Endothelial cell of umbilical vein (primary cell): ENCODE data around the gene XKR3. TPM values are rescaled to one million over a fixed set of nuclear protein-coding genes. Genes with fewer than 3 reads are reported as not detected.

Experiments
- BruUV-seq: library from RNA; stranded (reverse); fragments of 400-500 nt; replicated peaks from 2 replicates; lab custom pipeline; 2021; lab: Mats Ljungman, UMichigan
- CTCF ChIA-PET: fragments of 300-600, 350-600 bp; sonication (Branson Sonifier 250); formaldehyde crosslinking; loops from one replicate; lab custom pipeline; 2021; ENCODE audit warnings: antibody characterized with exemption, inconsistent platforms; lab: Charles Lee
- POLR2A ChIA-PET: fragments of 300-600, 350-600 bp; sonication (Branson Sonifier 250); formaldehyde crosslinking; loops from one replicate; lab custom pipeline; 2021; ENCODE audit warnings: antibody characterized with exemption, inconsistent platforms; lab: Charles Lee
- DNase-seq: peaks from one replicate; pipeline ENCODE4 v3.0.0-alpha.2; 2011; ENCODE audit warnings: low read depth, low spot score
- FAIRE-seq: peaks from 2 replicates; lab custom pipeline; 2011; peaks lifted over from hg19 to GRCh38; lab: Jason Lieb, UNC
- H2AFZ ChIP-seq: 2 replicates; pipeline ENCODE4 v1.6.0; 2012; ENCODE audit warnings: low read depth, low read length, control low read depth, inconsistent platforms
- H3K27ac ChIP-seq: 2 replicates; pipeline ENCODE4 v1.5.1; 2011; ENCODE audit warnings: low read depth, mild to moderate bottlenecking, control low read depth, low read length, moderate library complexity; ENCODE audit not compliant: insufficient read depth
- H3K27me3 ChIP-seq, 2 experiments: 2 replicates each; pipeline versions ENCODE4 v1.6.0 to v1.6.1; 2011; ENCODE audit warnings: low read length in 2 of 2, mixed read lengths in 1 of 2; ENCODE audit not compliant: control insufficient read depth in 2 of 2, insufficient read depth in 2 of 2
- H3K36me3 ChIP-seq, 2 experiments: 2 replicates in 1 of 2; 3 replicates in 1 of 2; pipeline ENCODE4 v1.5.1; 2011; ENCODE audit warnings: low read length in 2 of 2, mild to moderate bottlenecking in 1 of 2, moderate library complexity in 1 of 2; ENCODE audit not compliant: control insufficient read depth in 2 of 2, insufficient read depth in 2 of 2; ENCODE audit errors: extremely low read depth in 1 of 2
- H3K4me1 ChIP-seq: 3 replicates; pipeline ENCODE4 v1.5.1; 2011; ENCODE audit warnings: mild to moderate bottlenecking, low read length; ENCODE audit not compliant: control insufficient read depth, insufficient read depth; ENCODE audit errors: extremely low read depth
- H3K4me2 ChIP-seq: 2 replicates; pipeline ENCODE4 v1.6.1; 2011; ENCODE audit warnings: low read length, control low read depth, mixed read lengths; ENCODE audit not compliant: insufficient read depth
- H3K4me3 ChIP-seq, 3 experiments: fragments of 200-600 bp in 1 of 3; sonication (generic), shearing (Covaris generic) in 1 of 3; replicated peaks in 1 of 3; 2 replicates each; pipeline ENCODE4 v1.5.1; 2011 to 2016; ENCODE audit warnings: control low read depth in 3 of 3, low read length in 3 of 3, mild to moderate bottlenecking in 2 of 3, inconsistent platforms in 1 of 3, low read depth in 1 of 3, moderate library complexity in 1 of 3; ENCODE audit not compliant: insufficient read depth in 1 of 3
- H3K79me2 ChIP-seq: 2 replicates; pipeline ENCODE4 v1.6.0; 2012; ENCODE audit warnings: low read length, inconsistent platforms; ENCODE audit not compliant: control insufficient read depth, insufficient read depth
- H3K9ac ChIP-seq: replicated peaks from 2 replicates; pipeline ENCODE3; 2011; ENCODE audit warnings: low read length, control low read depth; ENCODE audit not compliant: insufficient read depth; ENCODE audit errors: extremely low read depth
- H3K9me1 ChIP-seq: replicated peaks from 3 replicates; pipeline ENCODE4 v1.6.0; 2011; ENCODE audit warnings: mild to moderate bottlenecking, low read length; ENCODE audit not compliant: control insufficient read depth, insufficient read depth; ENCODE audit errors: extremely low read depth
- H3K9me3 ChIP-seq: replicated peaks from 2 replicates; pipeline ENCODE4 v1.5.1; 2012; ENCODE audit warnings: low read length, inconsistent platforms; ENCODE audit not compliant: control insufficient read depth, insufficient read depth
- H4K20me1 ChIP-seq: replicated peaks from 2 replicates; pipeline ENCODE3; 2011; ENCODE audit warnings: mild to moderate bottlenecking, low read length; ENCODE audit not compliant: control insufficient read depth, insufficient read depth; ENCODE audit errors: extremely low read depth
- FOS ChIP-seq: IDR thresholded peaks from 2 replicates; pipeline ENCODE4 v1.6.1; 2011; ENCODE audit warnings: mild to moderate bottlenecking, low read length, moderate library complexity, borderline replicate concordance; ENCODE audit not compliant: insufficient read depth
- GATA2 ChIP-seq: IDR thresholded peaks from 2 replicates; pipeline ENCODE4 v1.7.0; 2011; ENCODE audit warnings: low read depth, mild to moderate bottlenecking, moderate library complexity, mixed read lengths, low read length; ENCODE audit not compliant: insufficient read length, insufficient read depth
- JUN ChIP-seq: IDR thresholded peaks from 2 replicates; pipeline ENCODE4 v1.6.1; 2011; ENCODE audit warnings: borderline replicate concordance, low read depth; ENCODE audit not compliant: insufficient read length, insufficient read depth
- MYC ChIP-seq: IDR thresholded peaks from one replicate; pipeline ENCODE4 v1.6.1; 2011; ENCODE audit warnings: mild to moderate bottlenecking, low read depth, low read length
- POLR2A ChIP-seq: IDR thresholded peaks from 2 replicates; pipeline ENCODE4 v1.6.1; 2012; ENCODE audit warnings: low read depth, mild to moderate bottlenecking, control low read depth, low read length
- POLR2AphosphoS5 ChIP-seq: IDR thresholded peaks from 2 replicates; pipeline ENCODE4 v1.6.1; 2012; ENCODE audit warnings: low read depth, mild to moderate bottlenecking, control low read depth, low read length, moderate library complexity; ENCODE audit not compliant: insufficient read depth
- dilution Hi-C: fragments of 300-500 bp; cut with MboI; formaldehyde crosslinking; loops from one replicate; pipeline ENCODE4 v1.15.0; 2019; ENCODE audit warnings: low sequenced_read_pairs; ENCODE audit not compliant: extremely low pct_ligation_motif_present
- intact Hi-C: fragments of 100-400 bp; cut with micrococcal nuclease; formaldehyde crosslinking; loops from one replicate; pipeline ENCODE4 v1.10.0; 2022
- polyA plus RNA-seq, 4 experiments: library from polyadenylated mRNA; depleted of rRNA in 3 of 4; stranded (reverse) in 3 of 4; unstranded in 1 of 4; fragments of >200 nt; gene quantifications; 2 replicates each; pipeline versions ENCODE4 v1.2.1 to v1.2.3, GENCODE V29; 2011 to 2012; ENCODE audit warnings: missing spikeins in 1 of 4
- total RNA-seq: library from RNA; stranded (reverse); gene quantifications from 2 replicates; pipeline ENCODE4 v1.2.3, GENCODE V29; 2021
- TF ChIP-seq, protein P1 (sequence below): IDR thresholded peaks from 2 replicates; pipeline ENCODE4 v1.6.1; 2011; ENCODE audit not compliant: insufficient read depth, insufficient read length
- TF ChIP-seq, protein P2 (sequence below), 2 donors: IDR thresholded peaks; 1 replicate in 1 of 2; 2 replicates in 1 of 2; pipeline ENCODE4 v1.5.1; 2011; ENCODE audit warnings: low read length in 2 of 2, mild to moderate bottlenecking in 2 of 2, moderate library complexity in 2 of 2, control low read depth in 1 of 2, inconsistent platforms in 1 of 2, low read depth in 1 of 2; ENCODE audit not compliant: insufficient read depth in 1 of 2; ENCODE audit errors: extremely low read depth in 1 of 2

XKR3 gene
- total and polyA plus RNA-seq, 2 donors (not counting 3 experiments of a cell fraction or from before 2014, with no cell fraction given), result not detected

DNA sequence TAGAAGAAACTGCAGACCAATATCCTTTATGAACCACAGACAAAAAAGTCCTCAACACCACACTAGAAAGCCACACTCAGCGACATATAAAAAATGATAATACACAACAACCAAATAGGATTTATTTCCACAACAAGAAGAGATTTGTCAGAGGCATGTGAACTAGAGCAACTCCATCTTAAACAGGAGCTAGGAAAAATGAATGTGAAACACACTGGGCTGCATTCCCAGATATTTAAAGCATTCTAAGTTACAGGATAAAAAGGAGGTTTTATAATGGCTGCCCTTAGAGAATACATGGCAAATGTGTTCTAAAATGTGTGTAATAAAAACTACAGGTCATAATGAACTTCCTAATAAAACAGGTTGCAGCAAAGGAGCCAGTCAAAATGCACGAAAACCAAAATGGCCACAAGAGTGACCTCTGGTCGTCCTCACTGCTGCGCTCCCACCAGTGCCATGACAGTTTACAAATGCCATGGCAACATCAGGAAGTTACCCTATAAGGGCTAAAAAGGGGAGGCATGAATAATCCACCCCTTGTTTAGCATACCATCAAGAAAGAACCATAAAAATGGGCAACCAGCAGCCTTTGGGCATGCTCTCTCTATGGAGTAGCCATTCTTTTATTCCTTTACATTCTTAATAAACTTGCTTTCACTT, 21.8 kb downstream of the XKR3 start:
- no peak overlapping the region for H3K9ac ChIP-seq
- H4K20me1 ChIP-seq, result no peaks in the 10 kb centered on the region
- POLR2A ChIA-PET, result no interaction called here
- H3K4me2 ChIP-seq, result no peak overlapping the region
- TF ChIP-seq POLR2AphosphoS5 (no peak), JUN (no peak), MYC (no peak), GATA2 (no peak), FOS (no peak), POLR2A (no peak)
- TF ChIP-seq, protein P1, sequence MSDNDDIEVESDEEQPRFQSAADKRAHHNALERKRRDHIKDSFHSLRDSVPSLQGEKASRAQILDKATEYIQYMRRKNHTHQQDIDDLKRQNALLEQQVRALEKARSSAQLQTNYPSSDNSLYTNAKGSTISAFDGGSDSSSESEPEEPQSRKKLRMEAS, result no peak
- TF ChIP-seq, protein P2, sequence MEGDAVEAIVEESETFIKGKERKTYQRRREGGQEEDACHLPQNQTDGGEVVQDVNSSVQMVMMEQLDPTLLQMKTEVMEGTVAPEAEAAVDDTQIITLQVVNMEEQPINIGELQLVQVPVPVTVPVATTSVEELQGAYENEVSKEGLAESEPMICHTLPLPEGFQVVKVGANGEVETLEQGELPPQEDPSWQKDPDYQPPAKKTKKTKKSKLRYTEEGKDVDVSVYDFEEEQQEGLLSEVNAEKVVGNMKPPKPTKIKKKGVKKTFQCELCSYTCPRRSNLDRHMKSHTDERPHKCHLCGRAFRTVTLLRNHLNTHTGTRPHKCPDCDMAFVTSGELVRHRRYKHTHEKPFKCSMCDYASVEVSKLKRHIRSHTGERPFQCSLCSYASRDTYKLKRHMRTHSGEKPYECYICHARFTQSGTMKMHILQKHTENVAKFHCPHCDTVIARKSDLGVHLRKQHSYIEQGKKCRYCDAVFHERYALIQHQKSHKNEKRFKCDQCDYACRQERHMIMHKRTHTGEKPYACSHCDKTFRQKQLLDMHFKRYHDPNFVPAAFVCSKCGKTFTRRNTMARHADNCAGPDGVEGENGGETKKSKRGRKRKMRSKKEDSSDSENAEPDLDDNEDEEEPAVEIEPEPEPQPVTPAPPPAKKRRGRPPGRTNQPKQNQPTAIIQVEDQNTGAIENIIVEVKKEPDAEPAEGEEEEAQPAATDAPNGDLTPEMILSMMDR (IDR thresholded peaks at IDR 0.05; ENCODE audit: extremely low read depth in 1 of 2, insufficient read depth in 1 of 2, low read depth in 1 of 2, low read length in 2 of 2), result no peak
- intact Hi-C loops, result no loop called here
- CTCF ChIA-PET, result no interaction called here
- H3K4me1 ChIP-seq, result no peaks in the 10 kb centered on the region
- peaks cover 6% of the 10 kb centered on the region for H3K9me3 ChIP-seq
- no TSS peak for BruUV-seq
- no peaks in the 10 kb centered on the region for H3K27me3 ChIP-seq
- H3K9me1 ChIP-seq, result no peaks in the 10 kb centered on the region
- H3K79me2 ChIP-seq, result no peaks in the 10 kb centered on the region
- no peaks in the 10 kb centered on the region for H3K36me3 ChIP-seq
- H2AFZ ChIP-seq, result no peak overlapping the region
- no peak for DNase-seq
- no peak for FAIRE-seq
- no peak overlapping the region for H3K27ac ChIP-seq
- dilution Hi-C loops, result no loop called here
- H3K4me3 ChIP-seq, result no peak overlapping the region
